ENCODE results near the gene PDCD5.
"Not testable (repeated sequence)": the region's sequence is repeated elsewhere in the genome, so short reads cannot be mapped to it uniquely, and the experiment has no call there.

The PDCD5 gene

GRCh38 chr19:32580353-32580900, 563 bp upstream of the PDCD5 start:
- peak overlapping the region; percentile 60 for H3K4me3 ChIP-seq (ENCODE audit: low read depth, low read length)
- no peak for TF ChIP-seq CTCF (IDR thresholded peaks at IDR 0.05; ENCODE audit: borderline replicate concordance, insufficient read depth, low read depth, low read length)

- no peak for TF ChIP-seq CTCF (IDR thresholded peaks at IDR 0.05; ENCODE audit: borderline replicate concordance, insufficient read depth, low read depth, low read length)
- H3K4me3 ChIP-seq (ENCODE audit: low read depth, low read length) = peak overlapping the region; percentile 91
These were observed 752 bp downstream of the PDCD5 start for GRCh38 chr19:32581705-32582179.

GRCh38 chr19:32587747-32588504, 6.9 kb downstream of the PDCD5 start:
- H3K4me3 ChIP-seq (ENCODE audit: low read depth, low read length) = not testable (repeated sequence)

GRCh38 chr19:32594021-32594420, 13.0 kb downstream of the PDCD5 start:
- no peak overlapping the region for H3K4me3 ChIP-seq (ENCODE audit: low read depth, low read length)
- no peak for TF ChIP-seq CTCF (IDR thresholded peaks at IDR 0.05; ENCODE audit: borderline replicate concordance, insufficient read depth, low read depth, low read length)

- no peak for TF ChIP-seq CTCF (IDR thresholded peaks at IDR 0.05; ENCODE audit: borderline replicate concordance, insufficient read depth, low read depth, low read length)
These were observed 14.5 kb downstream of the PDCD5 start for GRCh38 chr19:32595491-32595890.

GRCh38 chr19:32598022-32598421, 17.0 kb downstream of the PDCD5 start:
- TF ChIP-seq CTCF (IDR thresholded peaks at IDR 0.05; ENCODE audit: borderline replicate concordance, insufficient read depth, low read depth, low read length) = no peak
- H3K4me3 ChIP-seq (ENCODE audit: low read depth, low read length) = no peak overlapping the region

More at GRCh38 chr19:32595491-32595890, 14.5 kb downstream of the PDCD5 start:
- H3K4me3 ChIP-seq (ENCODE audit: low read depth, low read length) = no peak overlapping the region

GRCh38 chr19:32599258-32599657, 18.3 kb downstream of the PDCD5 start:
- no peak overlapping the region for H3K4me3 ChIP-seq (ENCODE audit: low read depth, low read length)
- no peak for TF ChIP-seq CTCF (IDR thresholded peaks at IDR 0.05; ENCODE audit: borderline replicate concordance, insufficient read depth, low read depth, low read length)

Data from GM12875 (cell line).